Mucosa of descending colon (tissue), 3 donors: ENCODE measurements around the gene GSG1L. TPM values are rescaled to one million over a fixed set of nuclear protein-coding genes. Genes with fewer than 3 reads are reported as not detected.

Experiments used
- ATAC-seq: fragments of 200-7000 bp; cut with Tn5 transposase; one replicate; pipeline ENCODE4 v1.9.1; 2020; ENCODE audit warnings: mild to moderate bottlenecking, moderate library complexity
- DNase-seq, 3 donors: peaks; one replicate each; pipeline ENCODE4 v3.0.0-alpha.2; 2020
- H3K36me3 ChIP-seq: fragments of 200-600 bp; one replicate; pipeline ENCODE4 v1.8.0; 2021; ENCODE audit warnings: low read depth, mild to moderate bottlenecking
- H3K4me1 ChIP-seq: fragments of 200-600 bp; one replicate; pipeline ENCODE4 v1.8.0; 2021; ENCODE audit warnings: low read depth, mild to moderate bottlenecking
- H3K4me3 ChIP-seq: fragments of 200-600 bp; one replicate; pipeline ENCODE4 v1.8.0; 2021; ENCODE audit warnings: mild to moderate bottlenecking
- H3K9me3 ChIP-seq: fragments of 200-600 bp; one replicate; pipeline ENCODE4 v1.8.0; 2021; ENCODE audit warnings: mild to moderate bottlenecking
- intact Hi-C, 2 donors: fragments of 100-400 bp; cut with DNase I in 1 of 2; cut with micrococcal nuclease in 1 of 2; formaldehyde crosslinking; loops; one replicate each; pipeline versions ENCODE4 v1.11.0 to v1.11.1; 2022; cut with DNase I, micrococcal nuclease
- total RNA-seq, 3 donors: library from RNA; stranded (reverse); fragmentation: NEBNext Ultra II Directional in 2 of 3; extraction: Animal tissue kit (Norgen Biotek cat#: 25700) in 2 of 3; gene quantifications; one replicate each; pipeline versions ENCODE4 v1.2.1 to v1.2.4, GENCODE V29; 2021 to 2023
- TF ChIP-seq, protein P1 (sequence below): fragments of 200-600 bp; IDR thresholded peaks from one replicate; pipeline ENCODE4 v1.8.0; 2022; ENCODE audit warnings: antibody characterized with exemption, mild to moderate bottlenecking
- donor health status: DM: no; HTN: no; CAD: no; lungs with moderate emphysema.
- donor health status: DM: no; HTN: no; CAD: no.
- donor health status: DM: no; HTN: yes; CAD: no.

GSG1L gene
- total RNA-seq, 3 donors from 2014 or later, result 0.46 to 1.2 TPM; not detected in 1

DNA sequence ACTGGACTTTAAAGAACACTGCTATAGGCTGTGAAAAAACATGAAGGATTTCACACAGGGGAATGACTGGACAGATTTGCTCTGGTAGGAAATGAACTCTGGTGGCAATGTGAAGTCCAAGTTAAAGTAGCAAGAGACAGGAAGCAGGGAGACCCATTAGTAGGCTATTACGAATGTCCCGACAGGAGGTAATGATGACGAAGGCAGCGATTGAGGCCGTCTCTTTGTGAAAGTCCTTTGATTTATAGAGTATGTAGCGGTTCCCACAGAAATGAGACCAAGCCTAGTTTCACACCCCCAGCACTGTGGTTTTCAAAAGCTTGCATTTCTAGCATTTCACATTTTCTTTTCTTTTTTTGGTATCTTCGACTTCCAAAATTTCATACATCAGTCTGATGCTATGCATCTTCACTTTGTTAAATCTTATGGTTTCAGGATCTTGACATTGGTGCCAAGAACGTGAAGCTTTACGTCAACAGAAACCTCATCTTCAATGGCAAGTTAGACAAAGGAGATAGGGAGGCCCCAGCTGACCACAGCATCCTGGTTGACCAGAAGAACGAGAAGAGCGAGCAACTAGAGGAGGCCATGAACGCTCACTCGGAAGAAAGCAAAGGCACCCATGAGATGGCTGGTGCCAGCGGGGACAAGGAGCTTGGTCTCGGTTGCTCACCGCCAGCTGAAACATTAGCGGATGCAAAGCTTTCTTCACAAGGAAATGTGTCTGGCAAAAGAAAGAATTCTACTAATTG, 323.7 kb downstream of the GSG1L start:
- intact Hi-C loops, result no loop called here
- TF ChIP-seq, protein P1, sequence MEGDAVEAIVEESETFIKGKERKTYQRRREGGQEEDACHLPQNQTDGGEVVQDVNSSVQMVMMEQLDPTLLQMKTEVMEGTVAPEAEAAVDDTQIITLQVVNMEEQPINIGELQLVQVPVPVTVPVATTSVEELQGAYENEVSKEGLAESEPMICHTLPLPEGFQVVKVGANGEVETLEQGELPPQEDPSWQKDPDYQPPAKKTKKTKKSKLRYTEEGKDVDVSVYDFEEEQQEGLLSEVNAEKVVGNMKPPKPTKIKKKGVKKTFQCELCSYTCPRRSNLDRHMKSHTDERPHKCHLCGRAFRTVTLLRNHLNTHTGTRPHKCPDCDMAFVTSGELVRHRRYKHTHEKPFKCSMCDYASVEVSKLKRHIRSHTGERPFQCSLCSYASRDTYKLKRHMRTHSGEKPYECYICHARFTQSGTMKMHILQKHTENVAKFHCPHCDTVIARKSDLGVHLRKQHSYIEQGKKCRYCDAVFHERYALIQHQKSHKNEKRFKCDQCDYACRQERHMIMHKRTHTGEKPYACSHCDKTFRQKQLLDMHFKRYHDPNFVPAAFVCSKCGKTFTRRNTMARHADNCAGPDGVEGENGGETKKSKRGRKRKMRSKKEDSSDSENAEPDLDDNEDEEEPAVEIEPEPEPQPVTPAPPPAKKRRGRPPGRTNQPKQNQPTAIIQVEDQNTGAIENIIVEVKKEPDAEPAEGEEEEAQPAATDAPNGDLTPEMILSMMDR, result no peak
- no peak for DNase-seq
- no peak overlapping the region for H3K4me3 ChIP-seq
- no peaks in the 10 kb centered on the region for H3K36me3 ChIP-seq
- H3K4me1 ChIP-seq, result no peaks in the 10 kb centered on the region
- no peak for ATAC-seq
- H3K9me3 ChIP-seq, result no peaks in the 10 kb centered on the region

DNA sequence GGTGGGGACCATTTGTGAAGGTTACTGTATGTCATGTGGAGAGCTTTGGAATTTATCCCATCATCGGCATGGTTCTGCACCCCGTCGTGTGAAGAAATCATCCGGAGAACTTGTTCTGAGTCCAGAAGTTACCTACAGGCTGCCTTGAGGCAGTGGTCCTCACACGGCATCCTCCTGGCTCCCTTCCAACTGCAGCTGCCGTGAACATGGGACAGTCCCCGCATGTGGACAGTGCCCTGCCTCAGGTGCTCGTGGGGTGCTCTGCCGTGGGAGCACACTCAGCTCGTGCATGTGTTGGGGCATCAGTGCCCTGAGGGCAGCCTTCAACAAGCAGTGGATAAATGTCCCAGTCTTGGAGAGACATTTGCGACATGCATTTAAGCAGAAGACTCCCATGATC, 324.9 kb downstream of the GSG1L start:
- Histone ChIP-seq H3K4me3 (no peak overlapping the region), H3K36me3 (no peaks in the 10 kb centered on the region), H3K9me3 (no peaks in the 10 kb centered on the region), H3K4me1 (no peaks in the 10 kb centered on the region)
- ATAC-seq (no peak), DNase-seq (no peak)
- TF ChIP-seq, protein P1, result no peak
- intact Hi-C loops, result no loop called here

Other genes starting within 250 kb of the GSG1L start
- 100 to 1,000 TPM in 2 of 3 donors, 10 to 100 TPM in 1; 97.6 to 138 (median 114) TPM for gene XPO6, start 148.3 kb upstream of the GSG1L start, total RNA-seq
- gene SBK1, start 228.8 kb upstream of the GSG1L start, total RNA-seq, result 1 to 10 TPM in 1 of 3 donors, under 1 TPM in 2; 0.28 to 1.8 (median 0.52) TPM